ENCODE data around the gene PDZRN4.
"Not testable (repeated sequence)": the region's sequence is repeated elsewhere in the genome, so short reads cannot be mapped to it uniquely, and the experiment has no call there.

PDZRN4 gene

DNA sequence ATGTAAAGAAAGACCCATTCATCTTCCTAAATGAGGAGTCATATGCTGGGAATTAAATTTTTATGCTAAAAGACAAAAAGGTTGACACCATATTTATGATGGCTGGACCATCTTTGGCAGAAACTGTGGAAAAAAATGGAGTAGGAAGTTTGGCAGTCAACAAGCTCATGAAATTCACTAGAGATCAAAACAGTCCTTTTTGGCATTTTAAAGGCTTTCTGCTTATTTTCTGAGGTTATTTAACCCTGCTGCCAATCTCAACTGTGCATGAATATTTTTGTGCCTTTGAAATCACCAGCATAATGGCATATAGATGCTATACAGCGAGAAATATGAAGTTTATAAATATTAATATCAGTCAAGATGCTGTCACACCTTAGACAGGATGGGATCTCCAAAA is 399.5 kb downstream of the PDZRN4 start:
- DNase-seq = no peak

DNA sequence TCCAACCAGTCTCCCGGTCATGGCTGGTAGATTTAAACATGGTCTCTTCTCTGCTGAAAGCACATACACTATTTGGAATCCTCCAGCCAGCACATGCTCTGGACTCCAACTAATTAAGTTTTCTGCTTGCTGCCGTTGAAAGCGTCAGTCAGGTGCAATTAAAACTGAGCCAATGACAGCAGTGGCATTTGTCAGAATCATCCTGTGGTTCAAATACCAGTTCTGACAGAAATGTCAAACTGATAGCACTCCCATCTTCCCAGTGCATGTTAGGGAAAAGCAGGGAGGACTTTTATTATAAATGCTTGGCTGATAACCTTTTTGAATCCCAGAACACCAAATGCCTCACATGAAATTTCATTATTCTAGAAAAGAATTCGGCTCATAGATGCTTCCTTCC is 401.8 kb downstream of the PDZRN4 start:
- no peak for DNase-seq

DNA sequence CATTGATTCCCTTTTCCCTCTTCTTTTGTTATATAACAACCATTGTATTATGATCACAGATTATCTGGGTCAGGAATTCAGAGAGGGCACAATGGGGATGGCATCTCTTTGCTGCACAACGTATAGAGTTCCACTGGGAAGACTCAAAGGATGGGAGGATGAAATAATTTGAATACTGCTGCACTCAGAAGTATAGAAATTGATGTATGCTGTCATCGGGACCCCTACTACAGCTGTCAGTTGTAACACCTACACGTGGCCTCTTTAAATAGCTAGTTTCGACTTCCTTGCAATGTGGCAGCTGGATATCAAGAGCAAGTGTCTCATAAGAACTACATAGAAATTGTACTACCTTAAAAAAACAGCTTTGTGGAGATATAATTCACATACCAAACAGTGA is 408.1 kb downstream of the PDZRN4 start:
- DNase-seq = no peak

DNA sequence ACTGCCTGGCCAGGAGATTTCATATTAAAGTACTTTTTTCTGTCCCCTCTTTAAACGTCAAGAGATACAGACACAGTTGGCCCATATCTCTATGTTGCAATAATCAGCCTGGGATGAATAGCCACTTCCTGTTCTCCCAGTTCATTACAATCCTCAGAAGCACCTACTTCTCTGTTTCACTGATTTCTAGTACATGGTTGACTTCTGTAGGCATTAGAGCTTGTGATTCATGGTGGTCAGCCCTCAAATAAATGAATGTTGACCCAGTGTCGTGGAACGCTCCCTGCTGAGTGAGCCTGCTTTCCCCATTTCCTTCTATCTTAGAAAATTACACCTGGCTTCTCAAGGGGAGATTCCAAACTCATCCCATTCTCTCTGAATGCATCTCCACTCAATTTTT is 416.7 kb downstream of the PDZRN4 start:
- DNase-seq = no peak

DNA sequence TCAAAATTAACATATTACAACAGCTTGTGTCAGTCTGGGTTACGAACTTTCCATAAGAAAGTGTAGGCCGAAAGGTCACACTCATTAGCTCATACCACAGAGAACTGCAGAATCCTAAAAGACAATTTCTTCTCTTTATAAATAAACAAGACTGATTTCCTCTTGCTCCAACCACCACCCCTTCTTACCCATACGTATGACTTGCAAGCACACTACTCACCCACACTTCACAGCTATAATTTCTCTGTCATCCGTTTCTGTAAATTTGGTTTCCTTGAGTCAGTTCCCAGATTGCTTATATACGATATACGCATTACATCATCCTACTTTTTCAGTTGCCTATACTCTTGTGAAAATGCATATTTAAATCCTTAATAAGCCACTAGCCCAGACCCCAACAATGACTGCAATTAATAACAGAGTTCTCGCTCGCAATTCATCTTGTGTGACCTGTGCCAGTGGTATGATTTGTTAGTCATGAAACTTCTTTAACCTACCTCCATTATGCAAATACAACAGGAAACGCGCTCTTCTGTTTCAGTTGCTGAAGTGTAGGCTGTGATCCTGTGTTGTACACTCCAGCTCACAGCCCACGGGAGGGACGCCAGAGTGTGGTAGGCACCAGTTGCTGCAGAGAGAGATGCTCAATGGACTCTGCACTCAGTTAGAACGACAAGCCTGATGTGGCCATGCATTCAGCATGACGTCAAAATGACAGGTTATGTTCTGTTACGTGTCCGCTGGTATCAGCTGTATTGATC is 417.6 kb downstream of the PDZRN4 start:
- DNase-seq = no peak

DNA sequence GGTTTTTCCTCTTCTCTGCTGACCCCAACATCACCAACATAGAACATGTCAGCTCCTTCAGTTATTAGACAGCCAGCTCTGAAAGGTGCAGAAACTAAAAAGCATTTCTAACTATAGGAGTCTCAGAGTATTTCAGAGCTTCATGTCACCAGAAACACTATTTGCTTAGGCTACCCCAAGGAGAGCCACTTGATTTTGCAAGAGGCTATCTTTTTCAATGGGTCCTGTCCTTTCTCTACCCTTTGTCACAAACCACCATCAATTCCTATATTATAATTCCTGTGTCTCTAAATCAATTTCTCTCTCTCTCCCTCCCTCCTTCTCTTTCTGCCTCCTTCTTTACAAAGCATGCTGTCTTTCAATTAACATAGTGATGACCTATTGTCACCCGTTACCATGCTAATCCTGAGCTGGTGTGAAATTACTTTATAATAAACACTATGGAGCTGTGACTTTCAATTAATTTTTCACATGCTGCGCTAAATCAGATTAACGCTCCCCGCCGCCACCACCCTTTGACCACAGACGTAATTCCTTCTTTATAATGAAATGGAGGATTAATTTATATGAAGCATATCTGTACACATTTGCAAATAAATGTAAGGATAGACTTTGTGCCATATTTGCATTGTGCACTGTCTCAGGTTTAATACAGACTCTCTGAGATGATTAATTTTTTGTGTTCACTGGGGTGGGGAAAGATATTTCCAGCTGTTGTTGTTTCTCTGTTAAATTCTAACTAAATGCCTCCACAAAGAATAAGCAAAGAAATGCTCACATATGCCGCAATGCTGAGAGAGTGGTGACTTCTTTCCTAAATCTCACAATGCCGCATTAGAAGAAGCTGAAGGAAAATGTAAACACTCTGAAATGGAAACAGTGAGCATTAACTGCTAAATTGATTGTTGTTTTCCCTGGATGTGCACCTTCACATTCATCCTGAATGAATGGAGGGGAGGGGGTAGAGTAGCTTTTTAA is 418.6 kb downstream of the PDZRN4 start:
- DNase-seq = no peak

DNA sequence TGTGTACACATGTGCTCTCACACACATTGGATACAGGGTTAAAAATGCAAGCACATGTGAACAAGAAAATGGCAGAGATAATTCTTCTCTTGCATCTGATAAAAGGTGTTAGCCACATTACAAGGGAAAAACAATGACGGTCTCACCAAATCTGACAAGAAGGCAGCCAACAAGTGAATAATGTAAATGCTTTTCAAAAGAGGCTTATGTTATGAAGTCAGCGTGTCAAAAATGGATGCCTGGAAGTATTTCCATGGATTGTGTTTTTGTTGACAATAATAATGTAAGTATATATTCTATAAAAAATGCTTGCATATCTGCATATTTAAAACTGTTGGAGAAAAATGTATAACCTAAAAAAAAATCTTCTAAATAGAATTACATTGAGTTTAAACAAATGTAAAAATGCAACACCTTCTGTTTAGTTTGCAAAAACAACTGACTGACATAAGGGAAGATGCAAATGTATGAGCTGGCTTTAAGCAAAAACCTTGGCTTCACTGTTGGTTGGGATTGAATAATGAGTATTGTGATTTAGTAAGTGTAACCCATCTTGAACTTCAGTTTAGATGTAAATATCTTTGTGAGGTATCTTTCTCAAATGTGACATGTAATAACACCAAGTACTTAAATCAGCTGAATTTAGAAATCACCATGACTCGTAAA is 424.9 kb downstream of the PDZRN4 start:
- no peak for DNase-seq

DNA sequence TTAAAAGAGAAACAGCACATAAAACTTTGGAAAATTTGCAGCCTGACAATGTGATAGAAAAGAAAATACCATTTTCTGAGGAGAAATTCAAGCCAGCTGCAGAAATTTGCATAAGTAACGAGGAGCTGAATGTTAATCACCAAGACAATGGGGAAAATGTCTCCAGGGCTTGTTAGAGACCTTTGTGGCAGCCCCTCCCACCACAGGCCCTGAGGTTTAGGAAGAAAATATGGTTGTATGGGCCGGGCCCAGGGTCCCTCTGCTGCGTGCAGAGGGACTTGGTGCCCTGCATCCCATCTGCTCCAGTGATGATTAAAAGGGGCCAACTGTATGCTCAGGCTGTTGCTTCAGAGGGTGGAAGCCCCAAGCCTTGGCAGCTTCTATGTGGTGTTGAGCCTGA is 427.1 kb downstream of the PDZRN4 start:
- not testable (repeated sequence) for DNase-seq

DNA sequence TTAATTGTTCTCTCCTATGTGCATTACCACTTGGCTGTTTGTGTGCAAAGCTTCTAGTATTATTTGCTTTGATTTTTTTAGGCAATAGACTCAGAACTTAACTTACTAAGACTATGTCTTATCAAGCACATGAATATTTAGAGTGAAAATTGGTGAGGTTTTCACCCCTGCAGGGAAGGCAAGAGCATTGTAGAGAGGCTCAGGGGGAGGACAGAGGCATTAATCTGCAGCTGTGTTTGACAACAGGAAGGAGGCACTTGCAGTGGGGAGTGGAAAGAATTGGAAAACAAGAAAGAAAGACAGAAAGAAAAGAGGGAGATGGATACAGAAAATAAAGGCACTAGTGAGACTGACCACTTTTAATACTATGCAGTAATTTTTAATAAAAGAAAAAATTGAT is 431.6 kb downstream of the PDZRN4 start:
- DNase-seq = no peak

DNA sequence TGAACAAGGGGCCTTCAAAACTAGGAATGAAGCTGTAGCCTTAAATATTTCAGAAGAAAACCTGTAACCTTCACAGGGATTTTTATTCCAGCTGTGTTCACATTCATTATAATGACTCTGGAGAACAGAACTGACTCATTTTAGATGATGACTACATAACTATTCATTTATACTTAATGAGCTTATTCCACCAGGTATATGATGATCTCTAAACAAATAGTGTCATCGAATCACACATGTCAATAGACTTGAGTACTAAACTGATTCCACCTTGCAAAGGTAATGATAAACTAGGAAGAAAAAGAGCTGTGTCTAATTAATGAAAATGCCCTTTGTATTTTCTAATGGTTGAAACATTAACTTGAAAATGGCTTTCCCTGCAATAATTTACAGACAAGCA is 433.2 kb downstream of the PDZRN4 start:
- DNase-seq = no peak
